ENCODE data around the gene NFU1.
"Not testable (repeated sequence)": the region's sequence is repeated elsewhere in the genome, so short reads cannot be mapped to it uniquely, and the experiment has no call there.

Gene NFU1

GRCh38 chr2:69449906-69450305, 12.7 kb upstream of the NFU1 start:
- DNase-seq, result no peak

- DNase-seq, result not testable (repeated sequence)
These were observed 6.4 kb upstream of the NFU1 start for GRCh38 chr2:69443673-69444072.

GRCh38 chr2:69439499-69439898, 2.3 kb upstream of the NFU1 start:
- DNase-seq, result not testable (repeated sequence)

- DNase-seq, result no peak
These were observed 1.3 kb upstream of the NFU1 start for GRCh38 chr2:69438580-69438979.

- no peak for DNase-seq
These were observed 518 bp upstream of the NFU1 start for GRCh38 chr2:69437751-69438154.

- no peak for DNase-seq
These were observed 668 bp downstream of the NFU1 start for GRCh38 chr2:69436596-69436937.

GRCh38 chr2:69434753-69435152, 2.5 kb downstream of the NFU1 start:
- DNase-seq, result no peak

GRCh38 chr2:69429491-69430183, 7.6 kb downstream of the NFU1 start:
- DNase-seq, result no peak

GRCh38 chr2:69428981-69429380, 8.3 kb downstream of the NFU1 start:
- DNase-seq, result no peak

- no peak for DNase-seq
These were observed 12.8 kb downstream of the NFU1 start for GRCh38 chr2:69424419-69424818.

- no peak for DNase-seq
These were observed 15.0 kb downstream of the NFU1 start for GRCh38 chr2:69422198-69422597.

- DNase-seq, result not testable (repeated sequence)
These were observed 18.1 kb downstream of the NFU1 start for GRCh38 chr2:69419111-69419510.

GRCh38 chr2:69416147-69416546, 21.1 kb downstream of the NFU1 start:
- no peak for DNase-seq

- DNase-seq, result no peak
These were observed 26.1 kb downstream of the NFU1 start for GRCh38 chr2:69411120-69411519.

GRCh38 chr2:69405306-69405705, 31.9 kb downstream of the NFU1 start:
- DNase-seq, result no peak

- no peak for DNase-seq
These were observed 37.1 kb downstream of the NFU1 start for GRCh38 chr2:69400121-69400520.

- DNase-seq, result no peak
These were observed 40.0 kb downstream of the NFU1 start for GRCh38 chr2:69397234-69397633.

GRCh38 chr2:69395866-69396265, 41.4 kb downstream of the NFU1 start:
- DNase-seq, result no peak

- no peak for DNase-seq
These were observed 43.3 kb downstream of the NFU1 start for GRCh38 chr2:69393963-69394362.

- no peak for DNase-seq
These were observed 46.8 kb downstream of the NFU1 start for GRCh38 chr2:69390471-69390870.

- no peak for DNase-seq
These were observed 47.2 kb downstream of the NFU1 start for GRCh38 chr2:69390001-69390400.

- no peak for DNase-seq
These were observed 48.0 kb downstream of the NFU1 start for GRCh38 chr2:69389271-69389670.

GRCh38 chr2:69387770-69388481, 49.3 kb downstream of the NFU1 start:
- DNase-seq, result peak; percentile 28
